Measurements from ENCODE around the gene C11orf91.
"Not testable (repeated sequence)": the region's sequence is repeated elsewhere in the genome, so short reads cannot be mapped to it uniquely, and the experiment has no call there.

C11orf91 gene

DNA sequence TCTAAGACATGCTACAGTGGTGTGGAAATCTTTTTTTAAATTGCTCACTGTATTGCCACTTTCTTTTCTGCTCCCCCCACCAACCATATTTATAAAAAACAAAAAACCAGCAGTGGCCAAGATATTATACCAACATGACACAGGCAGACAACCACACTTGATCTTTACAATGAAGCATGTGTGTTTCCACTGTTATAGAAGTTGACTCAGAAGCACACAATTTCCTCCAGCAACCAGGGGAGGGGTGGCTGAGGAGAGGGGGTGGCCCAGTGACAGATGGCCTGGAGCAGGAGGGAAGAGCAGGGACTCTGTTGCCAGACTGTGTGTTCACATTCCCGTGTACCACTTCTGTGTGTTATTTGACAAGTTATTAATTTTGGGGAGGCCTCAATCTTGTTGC lies 20.8 kb upstream of the C11orf91 start:
- DNase-seq, result peak; percentile 26

DNA sequence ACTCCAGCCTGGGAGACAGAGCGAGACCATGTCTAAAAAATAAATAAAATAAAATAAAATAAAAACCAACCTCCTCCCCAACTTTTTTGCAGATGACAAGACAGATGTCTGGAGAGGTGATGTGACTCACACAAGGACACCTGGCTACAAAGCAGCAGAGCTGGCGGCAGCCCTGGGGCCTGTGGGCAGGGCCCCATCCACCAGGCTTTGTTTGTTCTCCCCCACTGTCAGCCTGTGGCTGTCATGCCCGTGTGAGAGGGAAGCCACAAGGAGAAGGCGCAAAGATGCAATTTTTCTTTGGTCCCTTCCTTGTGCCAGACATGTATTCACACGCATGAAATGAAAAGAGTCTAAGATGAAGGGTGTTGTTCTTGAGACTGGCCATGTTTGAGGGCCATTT lies 19.0 kb upstream of the C11orf91 start:
- DNase-seq, result no peak

DNA sequence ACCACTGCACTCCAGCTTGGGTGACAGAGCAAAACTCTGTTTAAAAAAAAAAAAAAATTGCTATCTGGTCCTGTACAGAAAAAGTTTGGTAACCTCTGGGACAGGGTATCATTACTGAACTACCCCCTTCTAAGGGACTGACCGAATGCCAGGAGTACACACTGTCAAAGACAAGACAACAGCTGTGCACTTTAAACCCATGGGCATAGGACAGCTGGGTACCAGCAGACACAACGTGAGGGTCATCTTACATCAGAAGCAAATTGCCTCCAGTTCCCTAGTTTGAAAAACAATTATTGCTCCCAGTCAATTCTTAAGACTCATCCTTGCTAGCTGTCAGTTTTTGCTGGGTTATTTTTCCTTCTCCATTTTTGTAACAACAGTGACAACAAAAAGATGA lies 17.8 kb upstream of the C11orf91 start:
- no peak for DNase-seq

DNA sequence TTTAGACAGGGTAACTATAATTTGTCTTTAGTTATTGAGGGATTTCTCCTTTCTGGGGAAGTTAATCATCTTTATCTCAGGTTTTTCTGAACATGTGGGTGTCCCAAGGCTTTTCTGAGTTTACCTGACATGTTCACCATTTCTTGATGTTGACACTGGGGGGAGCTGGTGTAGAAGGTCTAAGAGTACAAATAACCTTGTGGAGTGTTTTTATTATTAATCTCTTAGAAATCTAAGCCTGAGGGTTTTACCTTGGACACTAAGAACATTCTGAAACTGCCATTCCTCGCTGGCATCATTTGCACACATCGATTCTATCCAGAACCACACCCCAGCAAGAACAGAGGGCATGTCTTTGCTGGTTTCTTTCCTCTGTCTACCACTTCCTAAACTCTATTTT lies 15.6 kb upstream of the C11orf91 start:
- DNase-seq, result no peak

DNA sequence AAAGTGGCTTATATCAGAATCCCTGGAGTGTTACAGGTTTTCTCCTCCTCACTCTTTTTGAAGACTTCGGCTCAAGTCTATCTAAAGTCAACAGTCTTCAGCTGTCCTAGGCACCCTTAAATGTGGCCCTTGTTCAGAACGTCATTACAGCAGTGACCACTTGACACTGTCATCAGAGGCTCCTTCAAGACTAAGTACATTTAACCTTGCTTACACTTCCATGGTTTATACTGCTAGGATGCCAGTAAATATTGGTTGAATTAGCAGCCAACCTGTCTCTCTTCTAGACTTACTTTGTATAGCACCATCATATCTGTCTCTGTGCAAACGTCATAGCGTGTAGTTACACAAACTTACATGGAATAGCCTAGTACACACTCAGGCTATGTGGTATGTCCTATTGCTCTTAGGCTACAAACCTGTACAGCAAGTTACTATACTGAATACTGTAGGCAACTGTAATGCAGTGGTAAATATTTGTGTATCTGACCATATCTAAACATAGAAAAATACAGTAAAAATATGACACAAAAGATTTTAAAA lies 13.3 kb upstream of the C11orf91 start:
- DNase-seq, result no peak

DNA sequence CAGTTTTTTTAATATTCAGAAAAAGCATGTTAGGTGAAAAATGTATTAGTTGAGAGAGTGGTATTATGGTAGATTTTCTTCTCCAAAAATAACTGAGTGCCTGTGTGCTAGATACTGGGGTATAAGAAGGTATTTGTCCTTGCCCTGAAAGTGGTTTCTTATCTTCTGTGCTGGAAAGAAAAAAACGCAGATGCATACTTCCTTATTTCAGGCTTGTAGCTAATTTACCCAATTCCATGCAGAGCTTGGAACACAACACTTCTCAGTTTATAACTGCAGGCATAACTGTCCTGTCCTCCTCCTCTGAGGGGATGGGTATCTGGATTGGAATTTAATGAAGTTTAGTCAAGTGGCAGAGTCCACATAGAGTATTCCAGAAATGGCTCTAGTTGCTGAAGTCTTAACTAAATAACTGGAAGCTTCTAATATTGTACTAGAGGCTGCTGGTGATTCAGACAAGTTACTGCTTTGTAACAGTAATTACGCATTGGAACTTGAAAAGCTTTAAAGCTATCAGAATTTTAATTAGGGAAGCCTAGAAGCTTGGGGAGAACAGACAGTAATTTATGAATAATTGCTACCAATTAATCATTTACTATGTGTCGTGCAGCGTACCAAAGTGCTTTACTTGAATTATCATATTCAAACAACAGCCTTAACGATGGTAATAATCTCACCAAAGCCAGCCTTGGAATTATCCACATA lies 12.7 kb upstream of the C11orf91 start:
- DNase-seq, result no peak

DNA sequence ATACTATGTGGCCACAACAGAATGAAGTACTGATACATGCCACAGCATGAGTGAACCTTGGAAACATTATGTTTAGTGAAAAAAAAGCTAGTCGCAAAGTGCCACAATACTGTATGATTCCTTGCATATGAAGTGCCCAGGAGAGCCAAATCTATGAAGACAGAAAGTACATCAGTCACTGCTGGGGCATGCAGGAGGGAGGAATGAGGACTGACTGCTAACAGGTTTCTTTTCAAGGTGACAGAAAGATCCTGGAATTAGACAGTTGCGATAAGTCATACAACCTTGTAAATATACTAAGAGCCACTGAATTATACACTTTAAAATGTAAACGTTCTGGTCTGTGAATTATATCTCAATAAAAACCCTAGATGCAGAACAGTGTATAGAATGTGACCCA lies 11.8 kb upstream of the C11orf91 start:
- DNase-seq, result no peak

DNA sequence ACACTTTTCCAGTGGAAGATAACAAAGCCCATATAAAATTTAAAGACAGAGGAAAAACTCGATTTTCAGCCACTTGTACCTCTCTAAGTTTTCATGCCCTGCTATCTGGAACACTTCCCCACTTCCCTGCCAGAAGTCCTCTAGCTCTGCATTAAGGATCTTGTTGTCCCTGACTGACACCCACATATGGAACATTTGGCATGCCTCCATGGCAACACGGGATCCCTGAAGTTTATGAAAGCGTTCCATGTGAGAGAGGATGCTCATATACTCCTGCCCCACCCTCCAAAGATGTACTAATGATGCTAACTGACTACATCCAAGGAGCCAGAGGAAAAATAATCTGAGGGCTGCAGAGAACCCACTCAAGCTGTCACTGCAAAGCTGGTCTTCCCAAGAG lies 8.8 kb upstream of the C11orf91 start:
- no peak for DNase-seq

DNA sequence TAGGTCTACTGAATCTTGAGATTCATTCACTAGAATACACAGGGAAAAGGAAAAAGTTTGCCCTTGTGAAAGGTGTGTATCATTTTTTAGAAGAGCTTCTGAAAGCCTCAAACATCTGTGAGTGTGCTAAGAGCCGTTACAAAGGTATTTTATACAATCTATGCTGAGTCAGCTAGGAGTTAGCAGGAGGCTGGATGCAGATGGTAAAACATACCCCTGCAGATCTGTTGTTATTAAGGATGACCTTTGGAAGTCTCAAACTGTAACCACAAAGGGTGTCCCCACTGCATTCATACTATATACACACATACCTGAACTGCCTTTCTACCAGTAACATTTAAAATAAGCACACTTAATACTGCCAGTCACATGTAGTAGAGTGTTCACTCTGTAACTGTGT lies 8.4 kb upstream of the C11orf91 start:
- no peak for DNase-seq

DNA sequence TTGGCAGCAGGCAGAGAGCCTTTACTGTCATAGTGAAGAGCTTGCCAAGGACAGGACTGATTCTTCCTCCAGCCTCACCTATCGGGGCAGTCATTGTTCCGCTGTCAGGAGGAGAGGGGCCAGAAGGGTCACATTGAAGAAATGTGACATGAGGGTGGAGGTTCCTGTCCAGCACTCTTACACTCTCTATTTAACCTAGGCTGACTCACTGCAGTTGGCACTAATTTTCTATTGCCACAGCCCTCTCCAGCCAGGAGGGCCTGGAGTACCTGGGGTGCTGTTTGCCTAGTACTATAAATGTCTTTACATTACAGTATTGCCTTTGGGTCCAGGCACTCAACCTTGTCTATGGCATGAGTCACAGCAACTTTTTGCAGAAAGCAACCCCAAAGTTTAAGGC lies 7.2 kb upstream of the C11orf91 start:
- DNase-seq, result not testable (repeated sequence)

DNA sequence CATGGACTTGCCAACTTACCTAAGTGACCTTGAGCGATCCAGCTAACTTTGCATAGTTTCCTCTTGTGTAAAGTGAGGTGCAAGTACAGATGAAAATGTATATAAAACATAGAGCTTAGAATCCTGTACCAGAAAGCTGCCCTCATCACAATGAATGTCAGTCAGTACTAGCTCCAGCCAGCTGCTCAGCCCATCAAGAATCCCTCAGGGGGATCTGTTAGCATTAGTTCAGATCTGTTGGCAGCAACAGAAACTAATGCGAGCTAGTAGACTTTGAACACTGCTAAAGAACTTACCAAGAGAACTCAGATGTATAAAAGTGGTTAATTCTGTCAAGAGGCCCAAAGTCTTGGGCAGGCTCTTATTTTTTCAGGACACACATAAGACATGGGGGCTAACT lies 6.3 kb upstream of the C11orf91 start:
- DNase-seq, result no peak

DNA sequence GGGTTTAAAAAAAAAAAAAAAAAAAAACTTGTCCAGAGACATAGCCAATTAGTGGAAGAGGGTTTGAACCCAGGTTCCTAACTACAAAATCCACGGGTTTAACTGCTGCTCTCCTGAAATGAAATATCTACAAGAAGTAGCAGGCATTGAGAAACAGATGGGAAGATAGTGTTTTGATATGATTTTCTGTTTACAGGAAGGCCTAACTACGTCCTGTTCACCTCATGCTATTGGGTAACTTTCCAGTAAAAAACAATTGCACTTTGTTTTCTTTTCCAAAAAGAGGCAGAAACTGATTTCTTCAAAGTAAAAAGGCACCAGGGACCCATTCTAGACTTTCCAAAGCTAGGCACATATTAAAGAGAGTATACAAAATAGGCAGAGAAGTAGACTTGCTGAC lies 5.9 kb upstream of the C11orf91 start:
- DNase-seq, result no peak

DNA sequence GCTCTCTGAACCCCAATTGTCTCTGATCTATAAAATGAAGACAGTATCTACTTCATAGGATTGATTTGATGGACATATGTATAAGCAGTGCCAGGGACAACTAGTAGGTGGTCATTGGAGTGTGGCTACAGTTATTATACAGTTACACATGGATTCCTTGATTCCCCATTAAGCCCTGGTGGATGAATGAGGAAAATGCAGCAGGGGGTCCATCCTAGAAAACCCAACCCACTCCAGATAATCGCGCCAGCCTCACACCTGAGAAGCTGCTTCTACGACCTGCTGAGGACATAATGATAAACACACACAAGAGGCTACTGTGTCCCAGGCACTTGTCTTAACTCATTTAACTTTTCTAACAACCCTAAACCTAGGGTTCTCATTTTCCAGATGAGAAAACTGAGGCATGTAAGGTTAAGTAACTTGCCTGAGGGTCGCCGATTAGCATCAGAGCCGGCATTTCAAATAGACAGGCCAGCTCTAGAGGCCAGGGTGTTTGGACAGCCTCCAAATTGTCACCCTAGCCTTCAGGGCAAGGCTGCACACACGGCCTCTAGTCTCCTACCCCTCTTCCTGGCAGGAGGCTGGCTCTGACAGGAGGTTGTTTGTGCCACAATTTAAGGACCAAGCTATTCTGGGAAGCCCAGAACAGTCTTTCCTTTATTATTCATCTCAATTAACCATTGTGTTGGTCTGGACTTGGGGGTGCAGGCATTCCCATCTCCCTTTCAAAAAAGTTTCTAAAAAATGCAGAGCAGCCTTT lies 3.8 kb upstream of the C11orf91 start:
- DNase-seq, result no peak

DNA sequence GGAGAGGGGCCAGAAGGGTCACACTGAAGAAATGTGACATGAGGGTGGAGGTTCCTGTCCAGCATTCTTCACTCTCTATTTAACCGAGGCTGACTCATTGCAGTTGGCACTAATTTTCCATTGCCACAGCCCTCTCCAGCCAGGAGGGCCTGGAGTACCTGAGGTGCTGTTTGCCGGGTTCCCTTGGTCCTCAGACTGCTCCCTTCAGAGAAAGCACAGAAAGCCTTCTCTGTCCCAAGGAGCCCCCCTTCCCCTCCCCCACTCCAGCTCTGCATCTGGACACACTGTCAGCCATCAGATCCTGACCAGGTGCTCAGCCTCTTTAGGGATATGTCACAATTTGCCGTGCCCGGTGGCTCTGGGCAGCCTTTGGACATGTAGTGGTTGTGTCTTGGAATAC lies 3.2 kb upstream of the C11orf91 start:
- no peak for DNase-seq

DNA sequence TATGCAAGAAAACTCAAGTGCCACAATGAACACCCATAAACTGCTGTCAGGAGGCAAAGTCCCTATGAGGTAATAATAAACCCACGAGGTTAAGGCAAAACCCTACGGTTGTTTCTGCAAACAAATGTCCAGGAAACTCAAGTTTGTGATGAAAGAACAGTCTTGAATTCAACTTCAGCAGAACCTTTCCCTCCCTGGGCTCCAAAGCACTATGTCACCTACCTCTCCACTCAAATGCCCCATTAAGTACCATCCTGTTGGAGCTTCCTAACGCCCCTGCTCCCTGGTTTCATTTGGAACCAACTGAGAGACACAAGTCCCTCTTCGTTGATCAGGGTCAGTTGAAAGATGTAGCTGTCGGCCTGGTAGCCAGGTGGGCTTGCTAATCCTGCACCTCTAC lies 2.6 kb upstream of the C11orf91 start:
- DNase-seq, result no peak

DNA sequence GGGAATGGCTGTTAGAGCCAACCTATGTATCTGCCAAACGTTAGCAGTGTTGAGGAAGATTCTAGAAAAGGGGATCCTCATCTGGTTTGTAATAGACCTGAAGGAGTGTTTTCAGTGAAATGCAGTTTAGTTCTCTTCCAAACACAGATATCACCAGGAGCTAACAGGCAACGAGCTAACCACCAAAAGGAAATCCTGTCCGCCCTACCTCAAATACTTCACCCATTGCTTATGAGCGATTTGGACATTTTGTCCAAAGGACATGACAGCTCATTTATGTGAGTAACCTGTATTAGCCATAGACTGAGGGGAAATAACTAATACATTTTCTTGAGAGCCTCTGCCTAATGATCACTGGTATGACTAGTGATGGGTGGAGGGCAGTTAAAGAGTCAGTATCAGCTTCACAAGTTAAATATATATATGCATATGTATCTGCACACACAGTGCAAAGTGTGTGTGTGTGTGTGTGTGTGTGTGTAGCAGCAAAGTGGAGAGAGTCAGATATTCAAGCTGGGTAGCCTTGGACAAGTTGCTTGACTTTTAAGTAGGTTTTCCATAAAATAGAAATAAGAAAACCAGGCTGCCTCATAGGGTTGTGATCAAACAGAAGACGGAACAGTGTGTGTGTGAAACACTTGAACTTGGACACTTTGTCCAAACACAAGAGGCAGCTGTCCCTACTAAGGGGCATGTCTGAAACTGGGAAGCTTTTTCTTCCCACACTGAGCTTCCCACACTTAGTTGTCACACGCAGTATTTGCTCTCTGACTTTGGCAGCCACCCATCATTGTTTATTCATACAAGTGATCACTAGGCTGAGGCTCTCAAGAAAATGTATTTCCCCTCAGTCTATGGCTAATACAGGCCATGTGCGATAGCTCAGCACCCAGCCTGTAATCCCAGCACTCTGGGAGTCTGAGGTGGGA lies 940 bp upstream of the C11orf91 start:
- no peak for DNase-seq

DNA sequence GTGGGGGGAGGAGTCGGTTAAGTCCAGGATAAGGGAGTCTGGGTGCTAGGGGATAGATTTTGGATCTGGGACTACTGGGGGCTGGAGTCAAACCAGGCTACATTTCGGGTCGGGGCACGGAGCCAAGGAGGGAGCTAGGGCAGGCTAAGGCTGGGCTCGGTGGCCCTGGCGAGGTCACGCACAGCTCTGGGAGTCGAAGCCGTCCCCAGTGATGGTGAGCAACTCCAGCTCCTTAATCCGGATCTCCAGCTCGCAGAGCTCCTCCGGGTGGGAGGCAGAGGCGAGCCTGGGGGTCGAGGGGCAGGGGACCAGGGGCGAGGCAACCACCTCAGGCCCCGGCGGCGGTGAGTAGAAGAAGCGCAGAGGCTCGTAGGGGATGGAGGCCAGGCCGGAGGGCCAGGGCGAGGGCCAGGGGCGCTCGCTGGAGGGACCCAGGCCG lies 544 bp downstream of the C11orf91 start:
- DNase-seq, result no peak

DNA sequence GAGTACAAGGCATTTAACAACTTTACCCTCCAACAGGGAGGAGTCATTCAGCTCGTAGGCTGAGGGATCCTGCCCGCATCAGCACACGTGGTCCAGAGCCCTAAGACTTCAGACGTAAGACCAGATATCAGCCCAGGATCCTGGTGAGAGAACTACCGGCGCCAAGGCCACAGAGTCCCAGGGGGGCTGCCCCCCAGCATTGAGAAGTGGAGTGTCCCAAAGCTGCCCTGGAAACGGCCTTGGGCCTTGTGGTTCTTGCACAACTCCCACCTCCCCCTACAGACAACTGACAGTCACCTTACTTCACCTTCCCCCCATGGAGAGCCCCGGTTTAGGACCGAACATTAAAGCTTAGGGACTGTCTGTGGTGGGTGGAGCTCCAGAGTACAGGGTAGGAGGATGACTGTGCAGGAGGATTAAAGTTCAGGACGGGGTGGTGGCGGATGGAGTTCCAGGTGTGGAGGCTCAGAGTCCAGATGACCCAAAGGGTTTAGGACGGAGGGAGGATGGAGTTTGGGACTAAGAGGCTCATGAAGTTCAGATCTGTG lies 1.0 kb downstream of the C11orf91 start:
- DNase-seq, result no peak

DNA sequence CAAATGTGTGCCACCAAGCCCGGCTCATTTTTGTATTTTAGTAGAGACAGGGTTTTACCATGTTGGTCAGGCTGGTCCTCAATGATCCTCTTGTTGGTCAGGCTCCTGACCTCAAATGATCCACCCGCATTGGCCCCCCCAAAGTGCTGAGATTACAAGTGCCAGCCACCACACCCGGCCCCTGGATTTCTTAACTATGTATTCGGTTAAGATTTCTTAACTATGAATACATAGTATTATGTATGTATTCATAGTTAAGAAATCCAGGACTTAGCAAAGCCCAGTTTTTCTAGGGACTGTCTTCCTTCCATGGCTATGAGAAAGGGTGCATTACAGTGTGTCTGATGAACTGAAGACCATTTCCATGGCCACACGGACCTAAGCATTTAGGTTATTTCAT lies 1.7 kb downstream of the C11orf91 start:
- no peak for DNase-seq

DNA sequence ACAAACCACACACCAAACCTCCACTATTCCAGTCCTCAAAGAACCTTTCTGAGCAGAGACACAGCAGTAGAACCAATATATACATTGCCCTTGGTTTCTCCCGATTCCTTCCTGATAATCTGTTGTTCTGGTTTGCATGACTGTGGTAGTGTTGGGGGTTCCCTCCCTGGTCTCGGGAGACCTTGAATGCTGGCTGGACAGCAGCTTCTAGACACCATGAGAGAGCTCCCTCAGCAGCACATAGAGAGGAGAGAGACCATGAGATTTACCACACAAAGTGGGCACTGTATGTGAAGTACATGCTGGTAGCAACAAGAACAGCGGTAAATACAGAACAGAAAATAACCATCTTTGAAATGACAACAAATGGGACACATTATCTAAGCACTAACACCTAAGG lies 2.6 kb downstream of the C11orf91 start:
- DNase-seq, result no peak

DNA sequence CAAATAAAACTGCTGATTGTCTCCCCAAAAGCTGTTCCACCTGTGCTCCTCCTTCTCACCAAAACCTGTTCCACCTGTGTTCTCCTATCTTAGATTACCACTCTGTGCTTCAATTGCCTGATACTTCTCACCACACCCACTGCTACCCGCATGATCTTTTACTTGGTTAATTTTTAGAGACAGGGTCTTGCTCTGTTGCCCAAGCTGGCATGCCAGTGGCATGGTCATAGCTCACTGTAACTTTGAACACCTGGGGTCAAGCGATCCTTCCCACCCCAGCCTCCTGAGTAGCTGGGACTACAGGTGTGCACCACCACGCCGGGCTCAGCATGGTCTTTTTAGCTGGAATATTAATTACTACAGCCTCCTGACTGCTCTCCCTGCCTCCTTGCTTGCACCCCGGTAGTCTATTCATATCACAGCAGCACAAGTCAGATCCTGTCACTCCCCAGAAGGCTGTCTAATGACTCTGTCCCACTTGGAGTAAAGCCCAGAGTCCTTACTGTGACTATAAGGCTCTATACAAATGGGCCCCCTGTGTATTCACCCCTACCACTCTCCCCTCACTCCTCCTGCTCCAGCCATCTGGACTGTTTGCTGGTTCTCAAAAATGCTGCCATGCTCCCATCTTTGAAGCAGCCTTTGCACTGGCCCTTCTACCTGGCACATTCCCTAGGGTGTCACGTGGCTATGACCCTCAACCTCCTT lies 3.5 kb downstream of the C11orf91 start:
- peak; percentile 57 for DNase-seq

DNA sequence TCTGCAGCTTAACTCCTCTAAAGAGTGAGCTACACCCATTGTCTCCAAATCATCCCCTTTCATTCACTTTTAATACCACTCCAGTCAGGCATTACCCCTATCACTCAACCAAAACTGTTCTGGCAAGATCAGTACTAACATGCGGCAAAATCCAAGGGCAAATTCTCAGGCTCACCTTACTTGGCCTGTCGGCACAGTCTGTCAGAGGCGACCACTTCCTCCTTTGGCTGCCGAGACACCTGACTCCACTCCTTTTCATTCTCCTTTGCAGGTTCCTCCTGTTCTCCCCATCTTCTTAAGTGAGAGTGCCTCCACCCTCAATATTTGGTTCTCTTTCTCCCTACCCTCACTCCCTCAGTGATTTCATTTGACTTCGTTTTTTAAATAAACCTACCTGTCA lies 4.2 kb downstream of the C11orf91 start:
- DNase-seq, result no peak

Measured in DMS 273 treated with DMSO at 0.1 percent for 48 hours (cell line).